HG03378 (cell line): ENCODE data around the gene SAFB2.

ENCODE experiments used
- ATAC-seq: cut with Tn5 transposase; IDR thresholded peaks from one replicate; pipeline ENCODE4 v1.9.1; 2021; ENCODE audit warnings: mild to moderate bottlenecking, moderate library complexity; ENCODE audit not compliant: unreplicated experiment

SAFB2 gene

DNA sequence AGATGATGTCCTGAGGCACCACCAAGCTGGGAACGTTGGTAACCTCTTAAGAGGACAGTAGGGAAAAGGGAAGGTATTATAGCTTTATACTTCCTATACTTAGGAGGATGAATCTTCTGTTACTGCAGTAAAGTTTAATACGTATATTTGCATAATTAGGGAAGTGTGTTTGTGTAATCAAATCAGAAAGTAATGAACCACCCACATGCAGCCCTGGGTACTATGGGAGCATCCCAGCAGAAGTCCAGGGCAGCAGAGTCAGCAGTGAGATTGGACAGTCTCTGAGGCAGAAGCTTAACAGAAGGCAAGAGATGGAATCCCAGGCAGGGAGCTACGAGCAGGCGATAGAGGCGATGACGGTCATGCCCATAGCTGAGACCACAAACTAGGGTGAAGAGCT, 12.9 kb upstream of the SAFB2 start:
- no peak for ATAC-seq

DNA sequence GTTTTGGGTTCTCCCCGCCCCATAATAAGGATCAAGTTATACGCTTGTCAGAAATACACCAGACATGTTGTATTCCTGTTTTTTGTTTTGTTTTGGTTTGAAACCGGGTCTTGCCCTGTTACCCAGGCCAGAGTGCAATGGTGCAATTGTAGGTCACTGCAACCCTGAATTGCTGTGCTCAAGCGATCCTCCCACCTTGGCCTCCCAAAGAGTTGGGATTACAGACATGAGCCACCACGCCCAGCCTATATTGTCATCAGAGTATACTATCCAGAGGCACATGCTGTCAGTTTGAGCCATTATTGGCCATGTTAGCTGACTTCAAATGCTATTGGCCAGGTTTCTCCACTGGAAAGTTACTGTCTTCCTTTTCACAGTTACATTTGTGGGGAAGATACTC, 10.1 kb upstream of the SAFB2 start:
- ATAC-seq: no peak

DNA sequence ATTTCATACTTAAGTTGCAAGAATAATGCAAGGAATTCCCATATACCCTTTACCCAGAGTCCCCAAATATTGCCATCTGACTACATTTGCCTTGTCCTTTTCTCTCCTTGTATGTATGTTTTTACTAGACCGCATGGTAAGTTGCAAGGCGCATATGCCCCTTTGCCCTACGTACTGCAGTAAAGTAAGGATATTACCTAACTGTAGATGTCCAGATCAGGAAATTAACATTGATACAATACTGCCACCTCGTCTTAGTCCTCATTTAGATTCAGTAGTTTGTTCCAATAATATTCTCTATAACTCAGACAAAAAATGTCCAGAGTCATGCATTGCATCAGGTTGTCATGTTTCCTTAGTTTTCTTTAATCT, 9.7 kb upstream of the SAFB2 start:
- no peak for ATAC-seq

DNA sequence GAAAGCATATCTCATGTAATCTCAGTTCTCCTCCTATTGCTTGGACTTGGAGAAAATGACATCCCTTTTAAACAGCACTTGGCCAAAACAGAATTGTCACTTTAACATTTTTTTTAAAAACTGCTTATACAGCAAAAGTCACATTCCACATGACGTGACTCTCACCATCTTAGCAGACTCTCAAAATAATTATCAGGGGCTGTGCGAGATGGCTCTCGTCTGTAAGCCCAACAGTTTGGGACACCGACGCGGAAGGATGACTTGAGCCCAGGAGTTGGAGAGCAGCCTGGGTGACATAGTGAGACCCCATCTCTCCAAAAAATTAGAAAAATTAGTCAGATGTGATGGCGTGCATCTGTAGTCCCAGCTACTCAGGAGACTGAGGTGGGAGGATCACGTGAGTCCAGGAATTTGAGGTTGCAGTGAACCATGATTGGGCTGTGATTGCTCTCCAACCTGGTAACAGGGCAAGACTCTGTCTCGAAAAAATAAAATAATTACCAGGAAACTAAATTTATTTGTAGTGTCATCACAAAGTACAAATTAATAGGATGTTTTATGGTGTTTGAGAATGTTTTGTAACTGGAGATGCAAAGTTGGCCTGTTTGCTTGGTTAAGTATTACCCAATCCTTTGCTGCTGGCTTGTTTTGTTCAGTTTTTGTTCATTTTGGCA, 9.1 kb upstream of the SAFB2 start:
- ATAC-seq: no peak

GRCh38 chr19:5628919-5629481, 6.4 kb upstream of the SAFB2 start:
- ATAC-seq: no peak

DNA sequence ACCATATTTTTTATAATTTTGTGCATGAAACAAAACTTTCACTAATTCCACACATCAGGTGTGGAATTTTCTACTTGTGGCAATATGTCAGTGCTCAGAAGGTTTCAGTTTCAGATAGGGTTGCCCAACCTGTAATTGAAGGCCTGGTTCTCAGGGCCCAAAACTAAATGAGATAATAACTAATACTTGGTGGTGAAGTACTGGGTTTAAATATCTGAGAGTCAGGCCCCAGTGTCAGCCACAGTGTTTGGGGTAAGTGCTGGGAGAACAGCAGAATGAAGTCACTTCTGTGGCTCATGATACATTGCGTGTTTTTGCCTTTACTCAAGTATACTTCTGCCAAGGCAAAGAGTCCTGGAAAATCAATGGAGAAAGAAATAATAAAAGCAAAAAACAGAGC, 5.9 kb upstream of the SAFB2 start:
- no peak for ATAC-seq

DNA sequence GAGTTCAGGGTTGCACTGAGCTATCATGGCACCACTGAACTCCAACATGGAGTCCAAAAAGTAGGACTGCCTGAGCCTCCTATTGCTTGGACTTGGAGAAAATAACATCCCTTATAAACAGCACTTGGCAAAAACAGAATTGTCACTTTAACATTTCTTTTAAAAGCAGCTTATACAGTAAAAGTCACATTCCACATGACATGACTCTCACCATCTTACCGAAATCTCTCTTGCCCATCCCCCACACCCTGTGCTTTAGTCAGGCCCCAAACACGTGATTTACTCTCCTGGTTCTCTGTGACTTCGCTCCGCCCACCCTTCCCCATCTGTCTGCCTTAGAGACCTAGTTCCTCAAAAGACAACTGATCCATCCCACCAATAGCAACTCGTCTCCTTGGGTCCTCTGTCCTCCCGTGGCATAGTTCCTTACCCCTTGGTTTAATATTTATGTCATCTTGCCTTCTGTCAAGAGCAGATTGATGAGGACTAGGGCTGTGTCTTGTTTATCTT, 4.9 kb upstream of the SAFB2 start:
- no peak for ATAC-seq

GRCh38 chr19:5625641-5626040, 3.1 kb upstream of the SAFB2 start:
- no peak for ATAC-seq

DNA sequence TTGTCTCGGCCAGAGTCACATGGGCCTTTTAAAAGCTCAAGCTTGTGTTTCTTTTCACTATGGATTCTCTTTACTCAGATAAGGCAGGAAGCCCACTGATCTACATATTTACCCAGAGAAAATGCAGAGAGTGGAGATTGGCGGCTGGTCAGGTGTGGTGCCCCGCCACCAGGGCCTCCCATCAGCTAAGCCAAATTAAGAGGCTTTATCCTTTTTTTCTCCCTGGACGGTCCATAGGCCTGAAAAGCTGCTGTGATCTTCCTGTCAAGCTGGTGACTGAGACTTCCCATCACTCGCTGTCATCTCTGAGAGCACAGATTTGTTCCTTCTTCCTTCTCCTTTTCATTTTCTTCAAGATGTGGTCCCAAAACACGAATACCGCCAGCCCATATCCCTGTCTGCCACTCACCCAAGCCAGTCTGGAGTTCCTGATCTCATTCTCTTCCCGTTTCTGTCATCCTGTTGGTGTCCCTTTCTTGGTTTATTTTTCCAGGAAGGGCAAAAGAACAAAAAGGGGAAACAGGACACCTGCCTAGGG, 2.2 kb upstream of the SAFB2 start:
- ATAC-seq: no peak

- no peak for ATAC-seq
Observed at GRCh38 chr19:5624018-5624663, 1.6 kb upstream of the SAFB2 start.

DNA sequence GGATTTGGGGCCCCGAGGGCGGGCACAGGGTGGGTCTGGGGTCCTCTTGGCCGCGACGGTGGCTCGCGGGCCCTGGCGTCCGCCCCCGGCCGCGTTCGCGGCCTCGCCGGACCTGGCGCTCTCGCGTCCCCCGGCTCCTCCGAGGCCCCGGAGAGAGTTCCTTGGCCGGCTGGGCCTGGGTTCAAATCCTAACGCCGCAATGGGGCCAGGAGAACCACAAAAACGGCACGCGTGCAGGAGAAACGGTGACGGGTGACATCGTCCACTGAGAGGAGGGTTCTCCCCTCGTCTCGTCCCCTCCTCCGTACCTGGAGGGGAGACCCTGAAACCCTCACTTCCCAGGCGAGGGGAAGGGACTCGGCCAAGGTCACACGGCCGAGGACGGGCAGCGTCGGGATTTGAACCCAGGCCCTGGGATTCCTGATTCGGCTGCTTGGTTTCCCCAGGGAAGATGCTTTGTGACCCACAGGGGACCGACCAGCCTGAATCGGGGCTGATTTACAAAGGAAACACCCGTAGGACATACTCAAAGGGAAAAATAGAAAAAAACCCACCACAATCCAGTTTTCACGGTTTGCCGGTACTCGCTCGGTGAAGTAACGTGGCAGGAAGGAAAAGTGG, 931 bp upstream of the SAFB2 start:
- ATAC-seq: no peak

DNA sequence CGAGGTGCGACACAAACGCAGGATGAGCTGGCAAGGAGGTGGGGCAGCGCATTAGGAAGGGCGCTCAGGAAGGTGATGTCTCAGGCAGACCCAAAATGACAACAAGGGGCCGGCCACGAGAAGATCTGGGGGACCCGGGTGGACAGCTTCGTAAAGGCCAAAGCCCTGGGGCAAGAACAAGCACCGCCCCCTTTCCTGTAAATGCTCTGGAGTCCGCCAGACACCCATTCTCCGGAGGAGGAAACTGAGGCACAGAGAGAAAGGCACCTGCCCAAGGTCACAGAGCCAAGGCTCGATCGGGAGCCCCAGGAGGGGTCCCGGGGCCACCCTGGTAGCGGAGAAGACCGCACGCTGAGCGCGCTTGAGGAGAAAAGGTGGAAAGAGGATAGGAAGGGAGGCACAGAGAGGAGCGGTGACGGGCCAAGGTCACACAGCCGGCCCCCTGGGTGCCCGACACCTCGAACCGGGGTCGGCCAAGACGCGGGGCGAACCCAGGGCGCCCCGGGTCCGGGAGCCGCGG, 571 bp downstream of the SAFB2 start:
- no peak for ATAC-seq

- ATAC-seq: no peak
Observed at GRCh38 chr19:5621311-5621944, 1.1 kb downstream of the SAFB2 start.

GRCh38 chr19:5619946-5620345, 2.6 kb downstream of the SAFB2 start:
- no peak for ATAC-seq

GRCh38 chr19:5618591-5618990, 4.0 kb downstream of the SAFB2 start:
- no peak for ATAC-seq

DNA sequence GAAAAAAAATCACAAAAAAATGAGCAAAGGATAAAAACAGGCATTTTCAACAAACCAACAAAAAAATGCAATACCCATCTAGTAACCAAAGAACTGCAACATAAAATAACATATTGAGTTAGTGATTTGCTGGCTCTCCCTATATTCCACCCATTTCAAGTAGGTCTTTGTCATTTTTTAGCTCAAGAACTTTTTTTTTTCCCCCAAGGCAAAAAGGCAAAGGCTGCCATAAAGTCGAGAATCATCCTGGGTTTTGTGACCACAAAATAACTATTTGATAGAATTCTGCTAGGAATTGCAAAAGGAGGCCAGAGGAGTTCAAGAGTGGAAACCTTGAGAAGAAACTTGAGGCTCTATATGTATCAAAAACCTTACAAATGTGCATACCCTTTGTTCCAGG, 5.5 kb downstream of the SAFB2 start:
- no peak for ATAC-seq

DNA sequence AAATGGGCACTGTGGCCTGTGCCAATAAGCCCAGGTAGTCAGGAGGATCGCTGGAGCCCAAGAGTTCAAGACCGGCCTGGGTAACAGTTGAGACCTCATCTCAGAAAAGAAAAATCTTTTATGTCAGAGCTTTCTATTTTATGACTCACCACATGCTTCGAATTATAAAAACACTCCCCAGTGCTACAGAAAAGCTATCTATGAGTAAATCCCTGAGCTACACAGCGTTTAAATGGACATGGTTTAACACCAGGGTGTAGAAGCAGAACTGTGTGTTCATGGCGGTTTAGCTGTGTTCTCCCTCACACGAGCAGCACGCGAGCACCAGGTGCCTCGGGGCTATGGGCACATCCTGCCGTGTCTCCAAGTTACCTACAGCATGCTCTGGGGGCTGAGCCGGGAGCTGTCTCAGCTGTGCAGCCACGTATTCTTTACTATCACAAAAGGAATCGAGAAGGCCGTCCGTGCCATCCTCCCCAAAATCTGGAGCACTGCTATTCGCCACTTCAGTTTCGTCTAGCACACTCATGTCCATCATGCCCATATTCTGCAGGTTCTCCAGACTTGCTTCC, 6.7 kb downstream of the SAFB2 start:
- no peak for ATAC-seq

DNA sequence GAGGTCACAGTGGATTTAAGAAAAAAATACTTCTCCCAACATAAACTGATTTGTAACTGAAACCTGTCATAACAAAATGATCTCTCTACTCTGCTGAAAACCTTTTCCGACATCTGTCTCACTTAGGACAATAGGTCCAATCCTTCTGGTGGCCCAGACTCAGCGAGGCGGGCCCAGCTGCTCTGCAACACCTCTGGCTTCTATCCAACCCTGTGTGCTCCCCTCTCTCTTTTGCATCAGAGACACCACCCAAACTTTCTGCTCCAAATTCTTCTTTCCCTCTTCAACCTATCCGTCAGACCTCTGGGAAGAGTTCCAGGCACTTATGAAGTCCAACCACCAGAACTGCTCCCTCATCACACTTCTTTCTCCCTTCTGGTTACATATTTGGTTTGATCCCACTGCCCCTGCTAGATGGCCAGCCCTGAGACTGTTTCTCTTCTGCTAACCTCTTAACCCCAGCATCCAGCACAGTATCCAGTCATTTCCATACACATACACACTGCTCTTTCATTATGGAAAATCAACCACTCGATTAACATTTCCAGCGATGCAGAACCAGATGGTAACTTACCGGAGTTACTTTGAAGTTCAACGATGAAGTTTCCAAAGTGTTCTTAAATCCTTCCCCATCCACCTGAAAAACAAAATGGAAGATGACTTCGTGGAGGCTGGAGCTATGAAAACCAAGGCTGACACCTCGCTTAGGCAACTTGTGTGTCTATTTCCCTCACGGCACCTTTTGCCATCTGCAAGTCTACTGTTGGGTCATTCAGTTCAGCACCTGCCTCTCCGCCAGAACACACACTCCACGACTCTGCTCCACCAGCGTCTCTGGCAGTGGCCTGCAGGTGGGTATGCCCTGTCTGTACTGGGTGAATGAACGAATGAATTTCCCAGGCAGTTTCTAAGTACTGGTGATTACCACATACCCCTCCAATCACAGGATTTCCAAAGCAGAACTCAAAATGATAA, 9.4 kb downstream of the SAFB2 start:
- no peak for ATAC-seq

GRCh38 chr19:5609881-5610448, 12.6 kb downstream of the SAFB2 start:
- no peak for ATAC-seq
